Bone marrow (tissue), 2 donors: ENCODE data around the gene LRCH3.

Experiments used
- DNase-seq, 2 donors: peaks; one replicate each; lab custom pipeline; 2025; lab: John Stamatoyannopoulos, UW

Gene LRCH3

DNA sequence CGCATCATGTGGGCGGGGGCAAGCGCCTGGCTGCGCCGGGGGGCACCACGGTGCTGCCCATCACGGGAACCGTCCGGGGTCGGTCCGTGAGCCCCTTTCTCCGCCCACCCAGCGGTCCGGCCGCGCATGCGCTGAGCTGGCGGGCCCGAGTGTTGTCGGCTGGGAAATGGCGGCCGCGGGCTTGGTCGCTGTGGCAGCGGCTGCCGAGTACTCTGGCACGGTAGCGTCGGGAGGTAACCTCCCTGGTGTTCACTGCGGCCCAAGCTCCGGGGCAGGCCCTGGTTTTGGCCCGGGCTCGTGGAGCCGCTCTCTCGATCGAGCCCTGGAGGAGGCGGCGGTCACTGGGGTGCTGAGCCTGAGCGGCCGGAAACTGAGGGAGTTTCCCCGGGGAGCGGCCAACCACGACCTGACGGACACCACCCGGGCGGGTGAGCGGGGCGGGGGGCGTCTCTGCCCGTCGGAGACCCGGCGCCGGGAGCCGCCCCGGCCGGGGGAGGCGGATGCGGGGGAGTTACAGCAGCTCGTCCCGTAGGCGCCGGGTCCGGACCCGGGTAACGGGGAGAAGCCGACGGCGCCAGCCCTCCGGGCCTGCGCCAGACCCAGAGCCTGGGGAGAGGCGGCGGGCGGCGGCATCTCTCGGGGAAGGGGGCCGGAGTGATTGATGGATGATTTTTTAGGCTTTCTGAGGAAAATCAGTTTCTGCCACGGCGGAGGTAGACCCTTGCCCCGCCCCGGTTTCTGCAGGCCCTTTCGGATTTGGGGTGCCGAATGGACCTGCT, at the start of gene LRCH3:
Gene LRCH3 (plus strand): TSS at position 142 of the 779 bp plus-strand sequence. CDS start 25 bp downstream, at position 167.
- DNase-seq: peak; percentile 22 to 97

DNA sequence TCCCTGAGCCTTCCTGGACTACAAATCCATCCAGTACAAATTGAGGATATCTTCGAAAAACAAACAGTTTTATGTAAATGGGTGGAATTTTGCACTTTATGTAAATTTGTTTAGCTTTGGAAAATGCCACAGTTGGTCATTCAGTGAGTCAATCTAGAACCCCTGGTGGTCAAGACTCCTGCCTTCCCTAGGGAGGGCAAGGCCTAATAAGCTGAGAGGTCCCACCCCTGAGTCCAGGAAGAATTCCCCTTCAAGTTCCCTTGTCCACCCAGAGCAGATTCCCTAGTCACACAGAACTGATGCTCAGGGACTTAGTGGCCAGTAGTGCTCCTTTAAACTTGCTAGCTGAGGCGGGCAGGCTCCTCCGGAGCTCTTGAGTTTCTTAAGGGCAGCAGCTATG, 48.3 kb upstream of the LRCH3 start:
- DNase-seq: no peak

GRCh38 chr3:197746209-197746608, 44.8 kb upstream of the LRCH3 start:
- DNase-seq: peak in 1 of 2 donors; percentile 12

GRCh38 chr3:197746801-197747237, 44.2 kb upstream of the LRCH3 start:
- no peak for DNase-seq

DNA sequence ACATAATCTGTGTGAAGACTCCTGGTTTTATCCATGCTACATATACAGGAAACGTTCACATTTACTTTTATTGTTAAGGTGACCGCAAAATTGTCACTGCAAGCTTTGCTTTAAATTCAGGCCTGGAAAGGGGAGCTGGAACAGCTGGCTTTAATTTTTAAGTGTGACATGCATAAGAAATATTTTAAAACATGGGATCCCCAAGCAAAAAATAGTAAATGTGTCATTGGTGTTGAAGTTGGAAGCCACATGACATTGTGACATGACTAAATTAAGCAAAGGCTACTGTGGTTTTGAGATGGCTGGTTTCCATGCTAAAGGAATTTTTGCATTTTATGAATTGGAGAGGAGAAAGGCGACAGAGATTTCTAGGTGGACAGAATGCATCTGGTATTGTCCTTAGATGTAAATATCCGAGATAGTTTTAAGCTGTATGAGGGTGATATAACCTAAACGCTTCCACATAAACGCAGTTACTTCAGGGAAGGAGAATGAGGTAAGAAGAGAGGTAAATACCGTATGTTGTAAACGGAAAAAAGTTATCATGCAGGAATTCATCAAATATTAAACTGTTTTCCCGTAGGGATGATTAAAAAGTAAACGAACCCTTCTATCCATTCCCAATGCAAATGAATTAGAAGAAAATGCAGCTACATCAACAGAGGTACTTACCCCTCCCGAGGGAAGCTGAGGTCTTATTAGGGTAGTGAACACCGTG, 42.3 kb upstream of the LRCH3 start:
- no peak for DNase-seq

GRCh38 chr3:197749315-197749600, 41.8 kb upstream of the LRCH3 start:
- DNase-seq: peak; percentile 15 to 59

GRCh38 chr3:197749601-197750395, 41.3 kb upstream of the LRCH3 start, which contains the start of gene FYTTD1:
FYTTD1 (plus strand) TSS chr3:197749883; CDS start chr3:197749972, 89 bp downstream.
- DNase-seq: peak; percentile 66 to 80

GRCh38 chr3:197750396-197750831, 40.6 kb upstream of the LRCH3 start:
- DNase-seq: peak; percentile 45 to 53

DNA sequence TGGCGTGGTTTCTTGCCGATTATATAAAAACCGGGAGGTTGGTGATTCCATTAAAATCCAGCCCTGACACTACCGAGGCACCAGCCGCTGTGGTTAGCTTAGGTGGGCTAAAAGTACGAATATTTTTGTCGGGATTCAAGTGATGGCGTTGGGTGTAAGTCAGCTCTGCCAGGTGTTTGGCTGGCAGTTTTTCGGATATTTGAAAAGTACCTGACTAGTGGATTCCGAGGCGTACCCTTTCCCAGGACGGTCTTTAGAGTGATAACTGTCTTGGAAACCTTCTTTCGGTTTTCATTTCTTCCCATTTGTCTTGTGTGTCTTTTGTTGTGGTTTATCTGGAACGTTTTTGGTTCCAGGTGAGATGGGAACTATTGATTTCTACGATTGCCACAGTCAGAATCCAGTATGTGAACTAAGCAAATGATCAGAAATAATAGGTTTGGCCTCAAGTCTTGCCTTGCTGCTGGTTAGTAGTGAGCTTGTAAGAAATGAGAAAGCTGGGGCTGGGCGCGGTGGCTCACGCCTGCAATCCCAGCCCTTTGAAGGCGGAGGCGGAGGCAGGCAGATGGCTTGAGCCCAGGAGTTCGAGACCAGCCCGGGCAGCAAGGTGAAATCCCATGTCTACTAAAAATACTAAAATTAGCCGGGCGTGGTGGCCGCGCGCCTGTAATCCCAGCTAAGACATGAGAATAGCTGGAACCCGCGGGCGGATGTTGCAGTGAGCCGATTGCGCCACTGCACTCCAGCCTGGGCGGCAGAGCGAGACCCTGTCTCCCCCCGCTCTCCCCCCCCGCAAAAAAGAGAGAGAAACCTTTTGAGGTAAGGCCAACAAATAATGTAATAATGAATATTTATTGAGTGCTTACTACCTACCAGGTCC, 40.0 kb upstream of the LRCH3 start:
- DNase-seq: no peak

GRCh38 chr3:197752107-197752506, 38.9 kb upstream of the LRCH3 start:
- no peak for DNase-seq

DNA sequence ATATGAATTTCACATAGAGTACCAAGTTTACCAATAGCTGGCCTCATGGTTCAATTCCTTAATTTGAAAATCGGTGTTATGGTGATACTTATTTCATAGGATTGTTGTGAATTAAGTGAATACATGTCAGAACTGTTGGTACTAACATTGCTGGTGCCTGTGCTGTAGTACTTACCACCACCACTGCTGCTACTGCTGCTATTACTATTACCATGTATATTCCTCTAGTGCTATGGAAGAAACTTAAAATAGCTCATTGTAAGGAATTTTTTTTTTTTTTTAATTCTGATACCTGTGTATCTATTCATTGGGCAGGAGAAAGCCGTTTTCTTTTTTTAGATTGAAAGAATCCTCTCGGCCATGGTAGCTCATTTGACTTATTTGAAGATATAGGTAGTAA, 37.8 kb upstream of the LRCH3 start:
- DNase-seq: peak in 1 of 2 donors; percentile 11

- DNase-seq: no peak
Observed at GRCh38 chr3:197756704-197757103, 34.4 kb upstream of the LRCH3 start.

- DNase-seq: no peak
Observed at GRCh38 chr3:197758512-197758911, 32.5 kb upstream of the LRCH3 start.

DNA sequence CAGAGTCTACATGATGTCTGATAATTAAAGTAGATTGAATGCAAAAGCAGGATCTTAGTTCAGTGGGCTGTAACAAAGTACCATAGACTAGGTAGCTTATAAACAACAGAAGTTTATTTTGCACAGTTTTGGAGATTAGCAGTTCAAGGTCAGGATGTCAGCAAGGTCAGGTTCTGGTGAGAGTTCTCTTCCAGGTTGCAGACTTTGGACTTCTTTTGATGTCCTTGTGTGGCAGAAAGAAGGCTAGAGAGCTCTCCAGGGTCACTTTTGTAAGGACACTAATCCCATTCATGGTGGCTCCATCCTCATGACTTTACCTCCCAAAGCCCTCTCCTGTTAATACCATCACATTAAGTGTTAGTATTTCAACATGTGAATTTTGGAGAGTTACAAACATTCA, 29.3 kb upstream of the LRCH3 start:
- DNase-seq: no peak

DNA sequence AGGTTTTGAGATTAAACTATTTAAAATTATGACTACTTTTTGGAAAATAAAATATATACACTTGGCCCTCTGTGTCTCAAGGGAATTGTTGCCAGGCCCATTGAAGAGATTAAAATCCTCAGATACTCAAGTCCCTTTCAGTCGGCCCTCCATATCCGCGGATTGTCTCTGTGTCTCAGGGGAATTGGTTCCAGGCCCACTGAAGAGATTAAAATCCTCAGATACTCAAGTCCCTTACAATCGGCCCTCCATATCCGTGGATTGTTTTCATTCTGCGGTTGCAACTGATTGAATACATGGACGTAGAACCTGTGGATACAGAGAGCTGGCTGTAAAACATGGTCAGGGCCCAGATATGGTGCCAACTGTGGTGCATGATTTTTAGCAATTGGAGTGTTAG, 15.7 kb upstream of the LRCH3 start:
- no peak for DNase-seq

GRCh38 chr3:197782230-197782629, 8.8 kb upstream of the LRCH3 start:
- peak in 1 of 2 donors; percentile 20 for DNase-seq

GRCh38 chr3:197784019-197784585, 7.0 kb upstream of the LRCH3 start:
- no peak for DNase-seq

GRCh38 chr3:197787412-197787811, 3.6 kb upstream of the LRCH3 start:
- no peak for DNase-seq

GRCh38 chr3:197789309-197789708, 1.7 kb upstream of the LRCH3 start:
- no peak for DNase-seq

DNA sequence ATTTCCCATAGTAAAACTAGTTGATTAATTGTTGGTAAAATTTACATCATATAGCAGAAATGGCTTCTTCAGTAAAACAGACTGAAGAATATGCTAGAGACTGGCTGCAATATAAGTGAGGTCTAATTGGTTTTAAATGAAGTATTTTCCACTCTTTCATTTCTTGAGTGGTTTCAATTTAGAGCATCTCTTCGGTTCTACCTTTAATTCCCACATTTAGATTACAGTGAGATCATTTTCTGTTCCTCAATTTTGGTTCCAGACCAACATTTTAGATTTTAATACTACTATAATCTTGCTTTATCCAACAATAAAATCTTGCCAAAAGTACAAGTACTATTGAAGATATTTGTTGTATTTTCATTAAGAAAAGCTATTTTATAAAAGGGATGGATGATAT, 1.0 kb upstream of the LRCH3 start:
- no peak for DNase-seq
